ENCODE measurements around the gene NPLOC4.
A peak's percentile ranks its signal among the peaks of the same experiment; 100 is the strongest.

NPLOC4 gene

DNA sequence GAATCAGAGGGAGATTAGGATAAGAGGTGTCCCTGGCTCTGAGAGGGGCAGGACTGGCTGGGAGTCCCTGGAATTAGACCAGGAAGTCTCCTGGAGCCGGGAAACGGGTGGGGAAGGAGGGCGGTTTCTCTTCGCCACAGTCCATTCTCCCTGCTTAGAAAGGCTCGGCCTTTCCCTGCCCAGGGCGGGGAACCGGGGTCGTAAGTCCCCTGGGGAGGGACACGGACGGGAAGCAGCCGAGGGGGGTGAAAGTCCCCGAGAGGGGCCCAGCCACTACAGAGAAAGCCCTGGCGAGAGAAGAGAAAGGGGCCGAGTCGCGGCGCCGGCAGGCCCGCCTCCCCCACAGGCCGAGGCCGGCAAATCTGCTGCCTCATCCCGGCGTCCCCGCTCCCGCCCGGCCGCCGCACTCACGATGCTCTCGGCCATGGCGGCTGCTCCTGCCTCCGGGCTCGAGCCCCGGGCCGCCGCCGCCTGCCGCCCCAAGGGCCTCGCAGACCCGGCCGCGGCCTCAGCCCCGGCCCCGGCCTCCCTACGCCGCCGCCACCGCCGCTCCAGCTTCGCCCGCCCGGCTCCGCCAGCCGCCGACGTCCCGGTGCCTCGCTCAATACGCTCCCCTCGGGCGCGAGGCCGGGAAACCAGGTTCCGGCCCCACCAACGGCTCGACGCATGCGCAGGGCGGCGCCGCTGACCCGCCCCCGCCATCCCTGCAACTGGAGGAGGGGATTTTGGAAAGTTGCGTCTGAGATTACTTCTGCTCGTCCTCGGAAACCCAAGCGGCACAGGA lies at the start of gene NPLOC4, which contains the start of gene TSPAN10:
NPLOC4 (minus strand) TSS at position 608 of the 784 bp plus-strand sequence; CDS start at position 426, 182 bp downstream.
TSPAN10 (plus strand) TSS at position 692 of the 784 bp plus-strand sequence. CDS start 5,217 bp downstream, outside the sequence.
- DNase-seq = peak; percentile 79

DNA sequence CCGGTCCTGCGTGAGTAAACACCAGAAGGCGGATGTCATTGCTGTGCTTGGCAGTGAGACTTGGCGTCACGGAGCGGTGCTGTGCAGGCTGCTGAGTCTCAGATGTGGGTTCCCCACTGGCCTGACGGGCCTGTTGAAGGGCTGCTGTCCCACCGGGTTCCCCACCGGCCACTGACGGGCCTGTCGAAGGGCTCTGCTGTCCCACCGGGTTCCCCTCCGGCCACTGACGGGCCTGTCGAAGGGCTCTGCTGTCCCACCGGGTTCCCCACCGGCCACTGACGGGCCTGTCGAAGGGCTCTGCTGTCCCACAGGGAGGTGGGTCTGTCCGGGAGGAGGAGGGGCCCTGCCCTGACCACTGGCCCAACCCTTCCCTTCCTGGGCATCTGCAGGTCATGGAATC lies 49.7 kb upstream of the NPLOC4 start:
- no peak for DNase-seq

DNA sequence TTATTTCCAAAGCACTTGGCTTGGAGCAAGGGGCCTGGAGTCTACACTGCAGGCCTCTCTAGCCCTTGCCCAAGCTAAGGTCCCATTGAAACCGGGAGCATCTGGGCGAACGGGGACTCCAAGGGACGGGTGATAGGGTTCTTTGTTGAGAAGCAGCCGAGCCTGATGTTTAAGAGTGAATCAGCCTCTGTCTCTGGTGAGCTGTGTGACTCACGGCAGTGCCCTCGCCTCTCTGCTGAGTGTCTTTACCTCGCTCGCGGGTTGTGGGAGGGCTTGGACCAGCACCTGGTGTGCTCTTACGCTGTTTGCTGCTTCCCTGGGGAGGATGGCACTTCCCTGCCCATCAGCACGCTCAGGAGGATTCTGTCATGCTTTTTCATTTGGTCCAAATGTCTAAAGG lies 48.2 kb upstream of the NPLOC4 start:
- no peak for DNase-seq

DNA sequence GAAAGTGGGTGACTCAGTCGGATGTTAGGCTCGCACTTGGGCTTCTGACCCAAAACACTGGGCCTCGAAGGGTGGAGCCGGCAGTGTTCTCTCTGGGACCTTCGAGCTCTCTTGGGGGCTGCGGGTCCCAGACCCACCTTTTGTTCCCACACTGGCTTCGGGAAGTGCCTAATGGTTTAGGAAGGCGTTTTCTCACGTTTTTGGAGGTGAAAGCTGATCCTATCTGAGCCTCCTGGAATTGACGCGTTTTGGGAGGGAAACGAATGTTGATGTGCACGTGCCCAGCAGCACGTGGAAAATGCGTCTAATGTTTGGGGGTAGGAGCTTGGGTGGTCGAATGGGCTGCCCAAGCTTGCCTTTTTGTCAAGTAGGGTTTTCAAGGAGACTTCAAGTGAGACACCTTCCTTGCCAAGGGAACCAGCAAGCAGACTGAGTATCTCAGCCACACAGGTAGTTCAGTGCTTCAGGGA lies 47.6 kb upstream of the NPLOC4 start:
- peak; percentile 38 for DNase-seq

DNA sequence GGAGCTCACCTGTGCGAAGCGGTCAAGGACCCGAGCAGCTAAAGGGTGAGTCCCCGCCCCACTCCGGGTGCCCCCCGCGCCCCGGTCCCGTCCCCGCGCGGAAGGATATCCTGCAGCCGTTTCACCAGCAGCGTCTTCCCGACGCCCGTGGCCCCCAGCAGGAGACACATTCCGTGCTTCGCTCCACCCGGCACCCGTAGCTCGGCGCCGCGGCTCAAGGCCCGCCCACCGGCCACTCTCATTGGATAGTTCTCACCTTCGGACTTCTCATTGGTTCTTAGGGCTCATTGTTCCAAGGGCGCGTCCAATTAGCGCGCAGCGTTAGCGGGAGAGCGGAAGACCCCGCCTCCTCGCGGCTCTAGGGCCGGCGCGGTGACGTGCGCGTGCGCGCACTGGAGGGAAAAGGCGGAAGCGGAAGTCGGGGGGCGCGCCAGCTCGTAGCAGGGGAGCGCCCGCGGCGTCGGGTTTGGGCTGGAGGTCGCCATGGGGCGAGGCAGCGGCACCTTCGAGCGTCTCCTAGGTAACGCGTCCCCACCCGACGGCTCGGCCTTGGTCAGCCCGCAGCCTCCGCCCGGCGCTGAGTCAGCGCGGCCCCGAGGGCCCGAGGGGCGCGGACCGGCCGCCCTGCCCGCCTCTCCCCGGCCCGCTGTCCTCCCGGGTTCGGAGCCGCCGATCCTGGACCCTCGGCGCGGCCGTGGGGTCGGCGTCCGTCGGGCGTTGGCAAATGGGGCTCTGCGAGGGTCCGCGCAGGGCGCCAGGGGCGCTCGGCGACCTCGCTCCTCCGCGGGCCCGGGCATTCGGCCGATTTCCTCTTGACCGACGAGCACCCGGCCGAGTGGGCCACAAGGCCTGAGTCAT lies 46.9 kb upstream of the NPLOC4 start, which contains the start of the genes ARL16 and HGS:
ARL16 (minus strand) TSS at position 214 of the 858 bp plus-strand sequence; CDS start at position 170, 44 bp downstream.
HGS (plus strand) TSS at position 428 of the 858 bp plus-strand sequence; CDS start at position 484, 56 bp downstream.
- peak; percentile 97 for DNase-seq

DNA sequence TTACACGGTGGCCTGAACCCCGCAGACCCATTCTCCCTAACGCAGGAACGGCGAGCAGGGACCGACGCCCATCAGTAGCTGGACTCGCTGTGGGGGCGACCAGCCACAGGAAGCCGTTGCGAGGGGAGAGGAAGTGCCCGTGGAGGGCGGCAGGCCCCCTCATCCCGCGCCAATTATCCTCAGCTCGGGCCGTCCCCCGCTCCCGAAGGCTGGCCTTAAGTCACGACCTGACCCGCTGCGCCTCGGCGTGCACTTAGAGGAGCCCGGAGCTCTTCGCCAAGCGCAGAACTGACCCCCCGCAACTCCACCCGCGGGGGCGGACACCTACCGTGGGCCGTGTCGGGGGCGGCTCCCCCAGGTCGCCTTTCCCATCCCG lies 46.3 kb upstream of the NPLOC4 start:
- DNase-seq = no peak

DNA sequence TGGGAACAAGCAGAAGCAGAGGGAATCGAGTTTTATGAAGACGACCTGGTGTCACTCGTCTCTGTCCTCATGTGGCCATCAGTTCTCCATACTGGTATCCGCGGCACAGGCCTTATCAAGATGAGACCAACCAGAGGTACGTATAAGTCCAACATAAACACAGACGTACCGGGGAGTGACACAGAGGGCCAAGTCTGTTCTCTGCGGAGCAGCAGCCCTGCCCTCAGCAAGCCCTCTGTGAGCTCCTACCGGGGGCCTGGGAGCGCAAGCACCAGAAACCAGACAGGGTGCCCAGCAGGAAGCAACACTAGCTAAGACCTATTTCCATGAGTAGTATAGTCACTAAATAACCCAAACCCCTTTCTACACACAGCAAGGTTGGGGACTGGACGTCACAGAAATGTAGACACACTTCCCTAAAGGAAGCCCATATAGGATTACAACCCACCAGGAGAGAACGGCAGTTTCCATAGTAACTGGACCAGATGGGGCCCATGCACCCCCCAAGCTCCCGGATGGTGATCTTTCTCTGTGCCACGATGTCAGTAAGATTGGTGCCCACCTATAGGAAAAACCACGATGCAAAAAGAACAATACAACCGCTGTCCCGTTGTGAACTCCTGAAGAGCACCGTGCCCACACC lies 45.8 kb upstream of the NPLOC4 start:
- DNase-seq = no peak

DNA sequence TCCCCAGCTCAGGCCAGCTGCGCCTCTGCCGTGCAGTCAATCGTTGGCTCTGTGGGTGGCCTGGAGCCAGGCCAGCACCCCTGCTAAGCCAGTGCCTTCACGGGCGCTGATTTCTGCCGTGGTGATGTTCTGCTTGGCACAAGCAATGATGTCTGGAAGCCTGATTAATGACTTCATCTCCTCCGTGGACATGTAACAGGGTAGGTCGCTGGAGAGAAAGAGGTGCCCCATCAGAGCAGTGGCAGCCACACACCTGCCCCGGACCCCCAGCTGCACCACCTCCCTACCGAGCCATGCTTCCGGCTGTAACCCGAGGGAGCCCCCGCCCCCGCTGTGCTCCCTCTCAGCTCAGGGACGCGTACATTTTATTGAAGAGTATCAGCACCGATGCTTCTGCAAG lies 44.8 kb upstream of the NPLOC4 start:
- DNase-seq = no peak

DNA sequence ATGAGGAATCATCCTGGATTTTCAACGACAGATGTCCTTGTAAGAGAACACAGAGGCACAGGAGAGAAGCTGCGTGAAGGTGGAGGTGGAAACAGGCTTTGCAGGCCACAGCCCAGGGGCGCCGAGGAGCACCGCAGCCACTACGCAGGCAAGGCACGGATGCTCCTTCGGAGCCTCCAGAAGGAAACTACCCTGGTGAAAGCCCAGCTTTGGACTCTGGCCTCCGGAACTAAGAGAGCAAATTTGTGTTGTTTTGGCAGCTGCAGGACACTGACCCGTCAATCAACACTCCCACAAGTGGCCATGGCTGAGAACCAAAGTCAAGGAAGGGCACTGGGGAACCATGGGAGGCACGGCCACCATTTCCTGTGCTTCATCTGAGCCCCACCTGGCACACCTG lies 43.2 kb upstream of the NPLOC4 start:
- DNase-seq = no peak

DNA sequence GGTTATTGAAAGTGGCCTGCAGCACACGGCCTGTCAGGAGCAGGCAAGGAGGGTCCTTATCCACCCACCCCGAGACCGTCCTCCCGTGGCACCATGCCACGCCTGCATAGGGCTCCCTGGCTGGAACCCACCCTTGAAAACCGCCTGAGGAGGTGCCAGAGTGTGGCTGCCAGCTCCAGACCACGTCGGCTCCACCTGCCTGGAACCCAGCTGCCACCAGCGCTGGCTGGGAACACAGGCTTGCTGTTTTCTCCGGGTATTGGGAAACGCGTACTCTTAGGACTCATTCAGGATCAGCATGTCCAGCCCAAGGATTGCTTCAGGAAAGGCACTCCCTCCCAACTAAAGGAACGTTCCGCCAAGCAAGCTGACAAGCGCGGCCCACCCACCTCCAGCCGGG lies 40.0 kb upstream of the NPLOC4 start:
- no peak for DNase-seq

DNA sequence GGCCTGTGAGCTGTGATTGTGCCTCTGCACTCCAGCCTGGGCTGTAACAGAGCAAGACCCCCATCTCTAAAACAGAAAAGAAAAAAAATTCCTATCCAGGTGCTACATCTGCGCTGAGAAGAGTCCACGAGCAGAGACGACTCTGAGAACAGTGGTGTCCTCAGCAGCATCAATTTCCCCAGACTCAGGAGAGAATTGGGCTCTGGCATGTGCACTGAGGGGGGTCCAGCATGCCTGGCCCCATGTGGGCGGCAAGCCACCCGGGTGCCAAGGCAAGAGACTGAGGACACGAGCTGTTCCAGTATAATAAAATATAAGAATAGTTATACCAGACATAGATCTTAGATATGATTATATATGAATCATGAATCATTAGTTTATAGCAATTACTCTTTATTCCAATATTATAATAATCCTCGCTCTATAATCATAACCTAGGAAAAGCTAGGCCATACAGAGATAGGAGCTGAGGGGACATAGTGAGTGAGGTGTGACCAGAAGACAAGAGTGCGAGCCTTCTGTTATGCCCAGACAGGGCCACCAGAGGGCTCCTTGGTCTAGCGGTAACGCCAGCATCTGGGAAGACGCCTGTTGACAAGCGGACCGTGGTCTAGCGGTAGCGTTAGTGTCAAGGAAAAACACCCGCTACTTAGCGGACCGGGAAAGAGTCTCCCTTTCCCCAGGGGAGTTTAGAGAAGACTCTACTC lies 38.8 kb upstream of the NPLOC4 start:
- DNase-seq = peak; percentile 37

DNA sequence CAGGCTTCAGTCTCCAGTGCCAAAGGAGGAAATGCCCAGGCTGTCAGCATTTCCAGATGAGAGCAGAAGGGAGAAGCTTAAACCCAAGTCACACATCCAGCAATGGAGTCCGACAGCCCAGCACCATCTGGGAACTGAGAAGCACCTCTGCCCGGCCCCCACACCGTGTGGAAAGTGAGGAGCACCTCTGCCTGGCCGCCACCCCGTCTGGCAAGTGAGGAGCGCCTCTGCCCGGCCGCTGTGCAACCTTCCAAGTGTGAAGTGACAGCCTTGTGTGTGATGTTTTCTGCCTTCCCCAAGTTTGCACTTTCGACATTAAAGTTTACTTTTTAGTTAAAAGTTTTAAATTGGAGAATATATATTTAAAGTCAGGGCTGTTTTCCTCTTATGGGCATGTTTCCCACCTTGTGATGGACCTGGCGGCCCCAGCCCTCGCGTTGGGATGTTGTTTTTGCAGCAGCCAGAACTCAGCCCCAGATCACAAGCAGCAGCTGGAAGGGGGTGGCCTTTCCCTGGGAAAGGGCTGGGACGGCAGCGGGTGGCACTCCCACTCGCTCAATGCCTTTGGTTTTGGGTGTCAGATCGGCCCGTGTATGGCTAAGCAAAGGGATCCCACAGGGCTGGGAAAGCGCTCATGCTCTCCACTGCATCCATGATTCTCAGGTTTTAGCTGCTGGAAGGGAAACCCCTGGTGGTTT lies 36.8 kb upstream of the NPLOC4 start:
- no peak for DNase-seq

DNA sequence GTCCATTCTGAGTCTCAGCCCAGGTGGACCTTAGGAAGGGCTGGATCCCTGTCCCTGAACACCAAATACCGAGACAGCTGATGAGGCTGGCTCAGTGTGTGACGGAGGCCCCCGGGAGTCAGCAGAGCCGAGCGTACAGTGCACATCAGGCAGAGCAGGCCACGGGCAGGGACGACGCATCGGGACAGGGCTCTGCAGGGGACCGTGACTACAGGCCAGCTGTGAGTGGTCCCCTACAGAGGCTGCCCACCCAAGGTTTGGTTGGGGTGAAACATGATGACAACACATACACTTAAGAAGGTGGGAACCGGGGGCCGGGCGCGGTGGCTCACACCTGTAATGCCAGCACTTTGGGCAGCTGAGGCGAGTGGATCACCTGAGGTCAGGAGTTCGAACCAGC lies 36.0 kb upstream of the NPLOC4 start:
- DNase-seq = no peak

DNA sequence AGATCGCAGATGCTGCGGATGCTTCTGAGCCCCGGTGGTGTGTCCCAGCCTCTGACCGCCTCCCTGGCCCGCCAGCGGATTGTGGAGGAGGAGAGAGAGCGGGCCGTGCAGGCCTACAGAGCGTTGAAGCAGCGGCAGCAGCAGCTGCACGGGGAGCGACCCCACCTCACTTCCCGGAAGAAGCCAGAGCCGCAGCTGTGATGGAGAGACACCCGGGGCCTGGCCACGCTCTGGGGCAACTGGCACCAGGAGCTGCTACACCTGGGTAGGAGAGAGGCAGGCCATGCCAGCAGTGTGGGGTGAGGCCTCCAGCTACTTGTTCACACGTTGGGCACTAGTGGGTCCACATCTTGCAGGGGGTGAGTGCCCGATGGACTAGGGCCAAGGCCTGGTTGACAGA lies 35.6 kb upstream of the NPLOC4 start:
- no peak for DNase-seq

DNA sequence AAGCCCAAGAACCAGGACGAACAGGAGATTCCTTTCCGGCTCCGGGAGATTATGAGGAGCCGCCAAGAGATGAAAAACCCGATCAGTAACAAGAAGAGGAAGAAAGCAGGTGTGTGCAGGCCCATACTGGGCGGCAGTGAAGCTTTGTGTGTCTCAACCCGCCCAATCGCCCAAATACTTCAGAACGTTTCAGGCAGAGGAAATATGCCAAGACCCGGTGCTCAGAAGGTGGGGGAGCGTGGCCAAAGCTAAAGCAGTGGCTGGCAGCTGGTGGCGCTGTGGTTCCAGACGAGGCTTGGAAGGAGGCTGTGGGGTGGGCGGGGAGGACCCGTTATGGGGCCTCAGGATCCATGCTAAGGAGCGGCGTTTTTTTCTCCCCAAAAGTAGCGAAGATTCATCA lies 30.8 kb upstream of the NPLOC4 start:
- DNase-seq = no peak

DNA sequence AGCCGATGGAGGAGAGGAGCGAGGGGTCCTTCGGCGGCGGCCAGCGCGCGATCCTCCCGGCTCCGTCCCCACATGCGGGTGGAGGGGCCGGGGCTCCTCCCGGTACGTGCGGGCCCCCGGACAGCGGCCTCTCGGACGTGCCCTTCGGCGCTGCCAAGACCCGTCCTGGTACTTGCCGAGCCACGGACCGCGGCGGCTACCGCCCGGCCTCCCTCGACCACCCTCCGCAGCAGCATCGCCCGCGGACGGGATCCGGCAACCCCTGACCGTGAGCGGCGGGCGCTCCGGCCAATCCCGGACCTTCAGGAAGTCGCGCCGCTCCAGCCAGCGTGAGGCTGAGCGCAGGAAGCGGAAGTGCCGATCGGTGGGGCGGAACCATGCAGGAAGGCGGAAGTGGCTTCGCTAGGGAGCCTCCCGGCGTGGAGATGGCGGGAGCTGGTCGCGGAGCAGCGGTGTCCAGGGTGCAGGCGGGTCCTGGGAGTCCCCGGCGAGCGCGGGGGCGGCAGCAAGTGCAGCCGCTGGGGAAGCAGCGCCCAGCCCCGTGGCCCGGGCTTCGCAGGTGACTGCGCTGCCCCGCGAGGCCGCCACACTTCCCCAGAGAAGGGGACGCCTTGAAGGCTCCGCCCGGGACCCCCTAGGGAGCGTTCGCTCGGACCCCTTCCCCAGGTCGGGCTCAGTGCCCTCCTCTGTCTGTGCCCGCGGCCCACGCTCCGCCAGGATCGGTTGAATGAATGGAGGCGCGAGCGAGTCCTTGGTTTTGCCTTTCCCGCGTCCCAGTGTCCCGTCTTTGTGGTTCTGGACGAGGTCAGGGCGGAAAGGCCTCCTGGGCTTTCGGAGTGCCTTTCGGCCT lies 29.7 kb upstream of the NPLOC4 start, which contains the start of the genes CCDC137 and OXLD1:
CCDC137 (plus strand) TSS at position 396 of the 850 bp plus-strand sequence; CDS start at position 426, 30 bp downstream.
OXLD1 (minus strand) TSS at position 264 of the 850 bp plus-strand sequence; CDS start at position 236, 28 bp downstream.
- DNase-seq = peak; percentile 90

DNA sequence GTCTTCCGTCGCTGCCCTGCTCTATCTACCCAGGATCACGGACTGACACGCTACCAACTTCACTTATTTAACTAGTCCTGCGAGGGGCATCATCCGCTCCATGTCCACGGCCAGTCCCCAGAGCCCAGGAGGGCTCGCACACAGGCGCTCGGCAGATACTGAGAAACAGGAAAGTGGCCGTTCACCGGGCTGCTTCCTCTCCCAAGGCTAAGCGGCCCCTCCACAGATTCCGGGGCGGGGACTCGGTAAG lies 29.1 kb upstream of the NPLOC4 start:
- DNase-seq = no peak

DNA sequence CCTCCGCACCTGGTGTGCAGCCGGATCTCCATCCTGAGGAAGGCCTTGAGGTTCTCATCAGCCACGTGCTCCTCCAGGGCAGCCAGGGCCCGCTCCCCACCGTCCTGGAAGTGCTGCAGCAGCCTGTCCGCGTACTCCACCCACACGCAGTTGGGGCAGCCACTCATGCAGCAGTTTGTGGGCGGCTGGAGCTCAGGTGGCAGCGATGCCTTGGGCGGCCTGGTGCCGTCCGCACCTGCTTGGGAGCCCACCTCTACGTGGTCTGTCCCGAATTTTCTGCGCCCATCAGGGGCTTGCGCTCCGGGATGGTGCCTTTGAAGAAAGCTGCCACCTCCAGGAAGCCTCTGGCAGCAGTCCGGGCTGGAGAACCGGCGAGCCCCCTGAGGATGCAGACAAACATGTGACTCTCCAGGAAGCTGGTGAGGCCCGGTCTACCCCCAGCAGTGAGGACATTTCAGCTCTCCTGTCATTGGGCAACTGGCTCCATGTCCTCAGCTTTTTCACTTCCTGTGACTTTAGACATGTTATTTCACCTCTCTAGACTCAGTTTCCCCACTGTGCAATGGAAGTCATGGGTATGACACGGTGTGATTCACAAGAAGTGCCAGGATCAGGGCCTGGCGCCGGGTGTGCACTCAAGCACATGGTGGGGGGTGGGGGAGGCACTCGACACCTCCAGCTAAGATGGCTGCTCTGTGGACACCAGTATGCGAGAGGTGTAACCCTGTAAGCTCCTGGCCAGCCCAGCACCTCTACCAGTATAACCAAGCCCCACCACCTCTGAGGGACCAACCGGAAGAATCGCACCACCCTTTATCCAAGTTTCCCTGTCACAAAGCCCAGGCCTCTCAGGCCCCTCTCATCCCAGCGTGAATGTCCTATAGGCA lies 28.5 kb upstream of the NPLOC4 start:
- peak; percentile 32 for DNase-seq

DNA sequence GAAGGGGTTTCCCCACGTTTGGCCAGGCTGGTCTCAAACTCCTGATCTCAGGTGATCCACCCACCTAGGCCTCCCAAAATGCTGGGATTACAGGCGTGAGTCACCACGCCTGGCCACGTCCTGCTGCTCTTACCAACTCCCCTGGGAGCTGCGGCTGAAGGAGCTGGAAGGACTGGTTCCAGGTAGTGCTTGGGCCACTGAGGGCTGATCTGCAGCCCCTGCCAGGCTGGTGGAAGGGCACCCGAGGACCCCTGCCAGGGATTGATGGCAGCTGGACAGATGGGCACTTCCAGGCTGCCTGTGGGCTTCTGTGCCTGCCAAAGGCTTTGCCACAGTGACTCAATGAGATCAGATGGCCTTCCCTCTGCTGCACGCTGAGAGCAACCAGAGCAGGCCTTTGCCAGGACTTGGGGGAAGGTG lies 27.1 kb upstream of the NPLOC4 start:
- no peak for DNase-seq

DNA sequence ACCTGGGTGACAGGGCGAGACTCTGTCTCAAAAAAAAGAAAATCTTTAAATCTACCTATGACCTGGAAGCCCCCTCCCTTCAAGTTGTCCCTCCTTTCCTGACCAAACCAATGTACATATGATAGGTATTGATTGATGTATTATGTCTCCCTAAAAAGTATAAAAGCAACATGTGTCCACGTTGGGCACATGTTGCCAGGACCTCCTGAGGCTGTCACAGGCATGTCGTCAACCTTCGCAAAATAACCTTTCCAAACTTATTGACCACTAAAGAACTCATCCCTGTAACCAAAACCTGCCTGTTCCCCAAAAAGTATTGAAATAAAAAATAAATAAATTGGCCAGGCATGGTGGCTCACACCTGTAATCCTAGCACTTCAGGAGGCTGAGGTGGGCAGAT lies 25.1 kb upstream of the NPLOC4 start:
- DNase-seq = no peak

All from CD4-positive, alpha-beta T cell treated with Interferon gamma for 1 hour (primary cell).